IMR-90 (cell line): ENCODE data around the gene NPY2R. TPM values are rescaled to one million over a fixed set of nuclear protein-coding genes. Genes with fewer than 3 reads are reported as not detected.

ENCODE experiments used
- ATAC-seq: fragments of 200-7000 bp; cut with Tn5 transposase; 2 replicates; pipeline ENCODE4 v1.9.1; 2020; ENCODE audit warnings: low read depth, mild to moderate bottlenecking, moderate library complexity
- BruUV-seq: library from RNA; stranded (reverse); fragments of 400-500 nt; replicated peaks from 2 replicates; lab custom pipeline; 2021; lab: Mats Ljungman, UMichigan
- CTCF ChIA-PET: fragments of 300-600 bp; formaldehyde crosslinking; extraction: SDS; loops from one replicate; lab custom pipeline; 2021; ENCODE audit warnings: antibody characterized with exemption; lab: Yijun Ruan, JAX
- POLR2A ChIA-PET: fragments of 300-600 bp; sonication (Branson Sonifier 250); formaldehyde crosslinking; loops from one replicate; lab custom pipeline; 2022; ENCODE audit warnings: antibody characterized with exemption; ENCODE audit not compliant: unreplicated experiment; lab: Charles Lee
- DNase-seq: peaks from one replicate; pipeline ENCODE4 v3.0.0; 2013
- H2AFZ ChIP-seq: replicated peaks from 2 replicates; pipeline ENCODE3; 2013; ENCODE audit warnings: low read length, mild to moderate bottlenecking; ENCODE audit not compliant: poor library complexity
- H2AK5ac ChIP-seq: 2 replicates; pipeline ENCODE4 v1.6.1; 2013; ENCODE audit warnings: low read depth, low read length, inconsistent platforms
- H2AK9ac ChIP-seq: replicated peaks from 2 replicates; pipeline ENCODE3; 2013; ENCODE audit warnings: mild to moderate bottlenecking, low read depth, low read length, moderate library complexity; ENCODE audit not compliant: poor library complexity
- H2BK120ac ChIP-seq: 2 replicates; pipeline ENCODE4 v1.6.1; 2013; ENCODE audit warnings: low read depth, low read length, inconsistent platforms
- H2BK15ac ChIP-seq: 3 replicates; pipeline ENCODE4 v1.6.1; 2013; ENCODE audit warnings: low read depth, low read length, inconsistent platforms
- H2BK20ac ChIP-seq: 2 replicates; pipeline ENCODE4 v1.6.1; 2013; ENCODE audit warnings: low read depth, mild to moderate bottlenecking, inconsistent platforms, low read length, moderate library complexity
- H2BK5ac ChIP-seq: 2 replicates; pipeline ENCODE4 v1.6.1; 2013; ENCODE audit warnings: mild to moderate bottlenecking, low read depth, low read length, inconsistent platforms; ENCODE audit not compliant: poor library complexity, severe bottlenecking
- H3K14ac ChIP-seq: replicated peaks from 2 replicates; pipeline ENCODE4 v1.6.1; 2013; ENCODE audit warnings: low read depth, low read length, inconsistent platforms
- H3K18ac ChIP-seq: 2 replicates; pipeline ENCODE4 v1.6.1; 2013; ENCODE audit warnings: low read depth, low read length, control low read depth
- H3K23ac ChIP-seq: 2 replicates; pipeline ENCODE4 v1.6.1; 2013; ENCODE audit warnings: low read depth, low read length, inconsistent platforms
- H3K27ac ChIP-seq: 2 replicates; pipeline ENCODE4 v1.5.1; 2013; ENCODE audit warnings: mild to moderate bottlenecking, control low read depth, low read length; ENCODE audit not compliant: insufficient read depth
- H3K27me3 ChIP-seq: 2 replicates; pipeline ENCODE4 v1.6.1; 2013; ENCODE audit warnings: low read length; ENCODE audit not compliant: control insufficient read depth, insufficient read depth
- H3K36me3 ChIP-seq: 2 replicates; pipeline ENCODE4 v1.6.1; 2013; ENCODE audit warnings: low read length, mixed read lengths; ENCODE audit not compliant: control insufficient read depth, insufficient read depth
- H3K4ac ChIP-seq: 2 replicates; pipeline ENCODE4 v1.6.1; 2013; ENCODE audit warnings: low read depth, low read length, inconsistent platforms
- H3K4me1 ChIP-seq: 2 replicates; pipeline ENCODE4 v1.6.1; 2013; ENCODE audit warnings: low read length, mixed read lengths; ENCODE audit not compliant: control insufficient read depth, insufficient read depth
- H3K4me2 ChIP-seq: 2 replicates; pipeline ENCODE4 v1.6.1; 2013; ENCODE audit warnings: low read depth, mild to moderate bottlenecking, control low read depth, low read length, moderate library complexity
- H3K4me3 ChIP-seq: 2 replicates; pipeline ENCODE4 v1.5.1; 2013; ENCODE audit warnings: low read depth, mild to moderate bottlenecking, control low read depth, low read length, moderate library complexity; ENCODE audit not compliant: insufficient read depth
- H3K56ac ChIP-seq: 2 replicates; pipeline ENCODE4 v1.6.1; 2013; ENCODE audit warnings: low read length, inconsistent platforms; ENCODE audit not compliant: insufficient read depth; ENCODE audit errors: extremely low read depth
- H3K79me1 ChIP-seq, 2 experiments: 2 replicates each; pipeline ENCODE4 v1.6.1; 2013; ENCODE audit warnings: low read length in 2 of 2, inconsistent platforms in 1 of 2, low read depth in 1 of 2
- H3K9ac ChIP-seq: 2 replicates; pipeline ENCODE4 v1.6.1; 2013; ENCODE audit warnings: low read depth, low read length, control low read depth
- H3K9me1 ChIP-seq: 2 replicates; pipeline ENCODE4 v1.6.1; 2013; ENCODE audit warnings: low read length, inconsistent platforms; ENCODE audit not compliant: insufficient read depth
- H3K9me3 ChIP-seq: 2 replicates; pipeline ENCODE4 v1.6.1; 2013; ENCODE audit warnings: low read length; ENCODE audit not compliant: control insufficient read depth, insufficient read depth
- H4K20me1 ChIP-seq: 2 replicates; pipeline ENCODE4 v1.6.1; 2013; ENCODE audit warnings: low read length, inconsistent platforms; ENCODE audit not compliant: insufficient read depth
- H4K5ac ChIP-seq: 2 replicates; pipeline ENCODE4 v1.6.1; 2013; ENCODE audit warnings: mild to moderate bottlenecking, low read depth, low read length, control low read depth
- H4K8ac ChIP-seq, 2 experiments: 2 replicates each; pipeline ENCODE4 v1.6.1; 2013; ENCODE audit warnings: low read depth in 2 of 2, low read length in 2 of 2, control low read depth in 1 of 2, inconsistent platforms in 1 of 2
- H4K91ac ChIP-seq: 2 replicates; pipeline ENCODE4 v1.6.1; 2013; ENCODE audit warnings: low read depth, low read length, inconsistent platforms; ENCODE audit not compliant: insufficient read depth
- CEBPB ChIP-seq: IDR thresholded peaks from 2 replicates; pipeline ENCODE4 v1.6.1; 2012; ENCODE audit warnings: low read depth, low read length, improper control_type of control experiment
- MAFK ChIP-seq: IDR thresholded peaks from 2 replicates; pipeline ENCODE4 v1.6.1; 2012; ENCODE audit warnings: low read depth, low read length, improper control_type of control experiment
- RAD21 ChIP-seq: IDR thresholded peaks from 2 replicates; pipeline ENCODE4 v1.6.1; 2012; ENCODE audit warnings: low read length, improper control_type of control experiment
- dilution Hi-C: fragments of 300-500 bp; cut with HindIII; formaldehyde crosslinking; loops from one replicate; pipeline ENCODE4 v1.14.3; 2018; ENCODE audit warnings: low sequenced_read_pairs; ENCODE audit not compliant: unreplicated experiment
- in situ Hi-C: fragments of 300-500 bp; cut with MboI; formaldehyde crosslinking; loops from 3 replicates; pipeline ENCODE4 v1.14.3; 2019; ENCODE audit warnings: low sequenced_read_pairs, inconsistent platforms, mixed read lengths
- intact Hi-C: fragments of 100-400 bp; cut with micrococcal nuclease; formaldehyde crosslinking; loops from 2 replicates; pipeline ENCODE4 v1.10.0; 2022
- polyA plus RNA-seq, 3 experiments: library from polyadenylated mRNA; depleted of rRNA; stranded (reverse); fragments of >200 nt; gene quantifications; 2 replicates each; pipeline ENCODE4 v1.2.3, GENCODE V29; 2012; ENCODE audit warnings: low replicate concordance in 1 of 3
- total RNA-seq: library from RNA; depleted of rRNA; stranded (reverse); fragments of >200 nt; gene quantifications from 2 replicates; pipeline ENCODE4 v1.2.3, GENCODE V29; 2012

Gene NPY2R
- total and polyA plus RNA-seq, 2 of the 4 experiments (the other 2 are of a cell fraction): not detected

- H3K36me3 ChIP-seq: no peaks in the 10 kb centered on the region
- no peak overlapping the region for H3K23ac ChIP-seq
- no peak overlapping the region for H2BK120ac ChIP-seq
- H3K18ac ChIP-seq: no peak overlapping the region
- dilution Hi-C loops (no loop called here), intact Hi-C loops (no loop called here), in situ Hi-C loops (no loop called here)
- H2AFZ ChIP-seq: no peak overlapping the region
- no peak overlapping the region for H4K5ac ChIP-seq
- H3K9ac ChIP-seq: no peak overlapping the region
- H2AK9ac ChIP-seq: no peak overlapping the region
- H4K20me1 ChIP-seq: no peaks in the 10 kb centered on the region
- H3K4me1 ChIP-seq: no peaks in the 10 kb centered on the region
- no peak overlapping the region for H3K27ac ChIP-seq
- H4K8ac ChIP-seq: no peak overlapping the region
- no peaks in the 10 kb centered on the region for H3K9me3 ChIP-seq
- no peak overlapping the region for H2BK5ac ChIP-seq
- DNase-seq: no peak
- no peak overlapping the region for H2BK20ac ChIP-seq
- no peak overlapping the region for H2BK15ac ChIP-seq
- H3K14ac ChIP-seq: no peak overlapping the region
- ChIA-PET POLR2A (no interaction called here), CTCF (no interaction called here)
- no peak for TF ChIP-seq MAFK
- no peak for TF ChIP-seq RAD21
- peak; percentile 58; the same call in 1 of the 2 replicates for TF ChIP-seq CEBPB
- no peak for ATAC-seq
- H3K4ac ChIP-seq: no peak overlapping the region
- H4K91ac ChIP-seq: no peak overlapping the region
- H3K4me3 ChIP-seq: no peak overlapping the region
- H3K4me2 ChIP-seq: no peak overlapping the region
- no peak overlapping the region for H2AK5ac ChIP-seq
- no peak overlapping the region for H3K56ac ChIP-seq
- no peaks in the 10 kb centered on the region for H3K79me1 ChIP-seq
- no peaks in the 10 kb centered on the region for H3K27me3 ChIP-seq
- H3K9me1 ChIP-seq: no peaks in the 10 kb centered on the region
- no TSS peak for BruUV-seq
These were observed 18.3 kb upstream of the NPY2R start for GRCh38 chr4:155190099-155190498.
